D341Med (cell line): ENCODE data around the gene MGAT3.
A peak's percentile ranks its signal among the peaks of the same experiment; 100 is the strongest.

Source experiments
- DNase-seq: peaks from one replicate; pipeline ENCODE4 v3.0.0; 2012; ENCODE audit warnings: low spot score

Gene MGAT3

GRCh38 chr22:39472570-39473556 lies 16.1 kb downstream of the MGAT3 start:
- DNase-seq = no peak

DNA sequence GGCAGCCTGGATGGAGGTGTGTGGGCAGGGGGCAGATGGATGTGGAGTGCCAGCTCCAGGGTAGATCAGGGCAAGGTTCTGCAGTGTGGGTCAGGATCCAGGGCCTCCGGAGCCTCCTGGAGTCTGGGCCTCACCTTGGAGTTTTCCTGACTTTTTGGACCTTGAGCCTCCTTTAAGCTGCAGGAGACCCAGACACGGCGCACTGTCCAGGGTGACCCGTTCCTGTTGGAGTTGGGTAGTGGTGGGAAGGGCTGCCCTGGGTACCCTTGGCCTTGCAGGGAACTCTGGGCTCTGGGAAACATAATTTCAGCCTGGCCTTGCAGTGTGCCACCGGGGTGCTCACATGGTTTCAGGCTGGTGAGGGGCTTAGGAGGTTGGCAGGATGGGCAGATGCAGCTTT lies 17.0 kb downstream of the MGAT3 start:
- DNase-seq = no peak

DNA sequence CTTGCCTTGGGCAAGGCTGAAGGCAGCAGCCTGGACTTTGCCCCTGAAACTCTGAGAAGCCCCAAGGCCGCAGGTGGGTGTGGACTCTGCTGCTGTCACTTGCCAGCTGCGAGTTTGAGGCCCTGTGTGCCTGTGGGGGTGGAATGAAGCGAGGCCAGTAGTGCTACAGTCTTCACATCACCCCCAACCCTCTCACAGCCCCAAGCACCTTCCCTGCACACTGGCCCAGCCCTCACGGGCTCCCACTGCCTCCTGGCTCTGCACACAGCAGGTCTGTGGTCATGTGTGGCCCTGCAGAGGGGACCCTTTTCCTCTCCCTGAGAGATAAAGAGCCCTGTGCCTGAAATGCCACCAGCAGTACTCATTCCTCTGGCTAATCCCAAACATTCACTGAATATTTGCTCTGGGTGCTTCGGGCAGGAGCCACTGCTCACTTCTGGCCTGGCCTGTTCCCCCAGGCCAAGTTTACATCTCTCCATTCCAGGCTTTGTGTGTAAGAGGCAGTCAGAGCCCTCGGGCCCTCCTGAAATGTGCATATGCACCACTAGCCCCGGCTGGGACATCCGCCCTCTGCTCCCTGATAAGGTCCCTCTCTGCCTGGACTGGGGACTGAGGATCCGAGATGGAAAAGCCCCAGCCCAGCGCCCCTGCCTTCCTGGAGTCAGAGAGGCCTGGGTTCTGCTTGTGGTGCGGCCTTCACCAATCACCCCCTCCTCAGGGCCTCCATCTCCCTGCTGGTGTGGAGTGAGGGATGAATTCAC lies 17.7 kb downstream of the MGAT3 start:
- no peak for DNase-seq

DNA sequence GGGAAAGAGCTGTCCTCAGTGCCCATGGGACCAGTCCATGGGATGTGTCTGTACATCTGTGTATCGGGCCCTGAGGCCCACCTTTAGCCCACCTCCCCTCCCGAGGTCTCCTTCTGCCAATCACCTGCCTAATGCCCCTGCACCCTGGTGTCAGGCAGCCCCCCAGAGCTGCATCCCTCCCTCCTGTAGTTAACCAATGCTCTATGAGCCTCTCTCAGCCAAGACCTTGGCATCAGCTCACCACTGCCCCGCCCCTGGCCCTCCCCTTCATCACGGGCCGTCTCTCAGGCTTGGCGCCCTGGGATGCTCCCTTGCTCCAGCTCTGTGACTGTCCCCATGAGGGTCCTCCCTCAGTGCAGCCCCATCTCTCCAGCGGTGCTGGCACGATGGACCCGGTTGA lies 18.5 kb downstream of the MGAT3 start:
- DNase-seq = no peak

GRCh38 chr22:39475902-39476301 lies 19.1 kb downstream of the MGAT3 start:
- no peak for DNase-seq

DNA sequence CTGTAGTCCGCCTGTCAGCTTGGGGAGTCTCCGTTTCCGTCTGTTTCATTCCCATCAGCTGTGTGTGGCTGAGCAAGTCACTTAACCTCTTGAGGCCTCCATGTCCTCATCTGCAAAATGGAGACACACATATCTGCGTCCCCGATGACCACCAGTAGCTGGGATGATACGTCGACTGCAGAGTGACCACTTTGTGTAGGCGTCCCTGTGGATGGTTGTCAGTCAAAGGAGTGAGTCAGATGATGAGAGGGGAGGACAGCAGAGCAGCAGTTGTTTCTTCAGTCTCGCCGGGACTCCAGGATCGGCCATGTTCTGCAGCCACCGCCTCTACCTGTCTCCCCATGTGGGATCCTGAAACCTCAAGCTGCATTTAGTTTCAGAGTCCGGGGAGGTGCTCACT lies 19.9 kb downstream of the MGAT3 start:
- DNase-seq = no peak

GRCh38 chr22:39477542-39477941 lies 20.7 kb downstream of the MGAT3 start:
- DNase-seq = no peak

GRCh38 chr22:39478441-39478850 lies 21.6 kb downstream of the MGAT3 start:
- no peak for DNase-seq

DNA sequence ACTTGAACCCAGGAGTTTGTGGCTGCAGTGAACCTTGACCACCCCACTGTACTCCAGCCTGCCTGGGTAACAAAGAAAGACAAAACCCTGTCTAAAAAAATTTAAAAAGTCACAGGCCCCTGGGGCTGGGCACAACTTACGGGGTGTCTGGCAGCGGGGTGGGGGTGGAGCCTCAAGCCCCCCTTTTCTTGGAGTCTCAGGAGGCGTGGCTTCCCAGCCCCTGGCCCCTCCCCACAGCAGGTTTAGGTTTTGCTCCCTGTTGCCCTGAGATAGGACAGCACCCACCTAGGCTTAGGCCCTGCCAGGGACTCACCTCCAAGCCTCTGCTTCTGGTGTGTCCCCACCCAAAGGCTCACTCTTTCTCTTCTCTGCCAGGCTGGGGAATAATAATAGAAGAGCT lies 22.4 kb downstream of the MGAT3 start:
- DNase-seq = no peak

- DNase-seq = no peak
Observed at GRCh38 chr22:39480557-39480956, 23.7 kb downstream of the MGAT3 start.

DNA sequence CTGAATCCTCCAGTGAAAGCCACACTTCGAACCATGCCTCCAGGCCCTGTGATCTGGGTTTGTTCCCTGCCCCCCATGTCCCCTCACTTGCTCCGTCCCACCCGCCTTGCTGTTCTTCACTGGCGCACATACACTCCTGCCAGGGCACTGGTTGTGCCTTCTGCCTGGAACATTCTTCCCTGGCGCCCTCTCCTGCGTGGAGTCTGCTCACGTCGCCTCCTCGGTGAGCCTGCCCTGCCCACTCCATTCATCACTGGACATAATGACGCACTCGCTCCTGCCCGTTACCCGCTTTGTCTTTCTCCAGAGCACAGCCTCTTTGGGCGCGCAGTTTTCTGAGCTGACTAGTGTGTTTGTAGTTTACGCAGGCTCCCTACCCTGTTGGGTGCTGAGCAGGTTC lies 24.2 kb downstream of the MGAT3 start:
- DNase-seq = no peak

GRCh38 chr22:39481595-39481994 lies 24.8 kb downstream of the MGAT3 start:
- no peak for DNase-seq

- DNase-seq = no peak
Observed at GRCh38 chr22:39482768-39483167, 26.0 kb downstream of the MGAT3 start.

GRCh38 chr22:39486951-39487825 lies 30.4 kb downstream of the MGAT3 start:
- no peak for DNase-seq

DNA sequence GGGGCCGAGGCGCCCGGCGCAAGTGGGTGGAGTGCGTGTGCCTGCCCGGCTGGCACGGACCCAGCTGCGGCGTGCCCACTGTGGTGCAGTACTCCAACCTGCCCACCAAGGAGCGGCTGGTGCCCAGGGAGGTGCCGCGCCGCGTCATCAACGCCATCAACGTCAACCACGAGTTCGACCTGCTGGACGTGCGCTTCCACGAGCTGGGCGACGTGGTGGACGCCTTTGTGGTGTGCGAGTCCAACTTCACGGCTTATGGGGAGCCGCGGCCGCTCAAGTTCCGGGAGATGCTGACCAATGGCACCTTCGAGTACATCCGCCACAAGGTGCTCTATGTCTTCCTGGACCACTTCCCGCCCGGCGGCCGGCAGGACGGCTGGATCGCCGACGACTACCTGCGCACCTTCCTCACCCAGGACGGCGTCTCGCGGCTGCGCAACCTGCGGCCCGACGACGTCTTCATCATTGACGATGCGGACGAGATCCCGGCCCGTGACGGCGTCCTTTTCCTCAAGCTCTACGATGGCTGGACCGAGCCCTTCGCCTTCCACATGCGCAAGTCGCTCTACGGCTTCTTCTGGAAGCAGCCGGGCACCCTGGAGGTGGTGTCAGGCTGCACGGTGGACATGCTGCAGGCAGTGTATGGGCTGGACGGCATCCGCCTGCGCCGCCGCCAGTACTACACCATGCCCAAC lies 31.2 kb downstream of the MGAT3 start:
- no peak for DNase-seq

- no peak for DNase-seq
Observed at GRCh38 chr22:39488563-39489083, 31.8 kb downstream of the MGAT3 start.

GRCh38 chr22:39489094-39490068 lies 32.6 kb downstream of the MGAT3 start:
- no peak for DNase-seq

DNA sequence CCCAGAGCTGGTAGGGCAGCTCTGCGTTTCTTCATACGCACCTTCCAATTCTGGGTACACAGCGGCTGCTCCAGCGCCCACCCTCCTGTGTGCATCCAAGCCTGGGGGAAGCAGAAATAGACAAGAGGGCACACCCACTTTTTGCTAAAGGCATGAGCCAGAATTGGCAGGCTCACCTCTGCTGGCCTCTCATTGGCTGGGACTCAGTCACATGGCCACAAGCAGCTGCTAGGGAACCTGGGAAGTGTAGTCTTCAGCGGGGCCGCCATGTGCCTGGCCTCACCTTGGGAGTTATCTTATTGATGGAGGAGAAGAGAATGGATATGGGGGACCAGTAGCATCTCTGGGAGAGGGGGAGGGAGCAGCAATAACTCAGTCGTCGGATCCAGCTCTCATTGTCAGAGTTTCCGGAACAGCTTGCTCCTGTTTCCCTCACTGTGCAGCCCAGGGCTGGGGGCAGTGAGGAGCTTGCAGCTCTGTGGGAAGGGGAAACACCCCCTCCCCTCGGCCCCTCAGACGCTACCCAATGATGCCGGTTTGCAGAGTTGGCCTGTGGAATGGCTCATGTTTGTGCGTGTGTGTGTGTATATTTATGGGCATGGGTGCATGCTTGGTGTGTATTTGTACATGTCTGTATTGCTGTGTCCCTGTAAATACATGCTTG lies 33.5 kb downstream of the MGAT3 start:
- peak; percentile 93 for DNase-seq

GRCh38 chr22:39490966-39491680 lies 34.3 kb downstream of the MGAT3 start:
- no peak for DNase-seq
